Measurements from ENCODE around the gene OR9I1.

Gene OR9I1, protein sequence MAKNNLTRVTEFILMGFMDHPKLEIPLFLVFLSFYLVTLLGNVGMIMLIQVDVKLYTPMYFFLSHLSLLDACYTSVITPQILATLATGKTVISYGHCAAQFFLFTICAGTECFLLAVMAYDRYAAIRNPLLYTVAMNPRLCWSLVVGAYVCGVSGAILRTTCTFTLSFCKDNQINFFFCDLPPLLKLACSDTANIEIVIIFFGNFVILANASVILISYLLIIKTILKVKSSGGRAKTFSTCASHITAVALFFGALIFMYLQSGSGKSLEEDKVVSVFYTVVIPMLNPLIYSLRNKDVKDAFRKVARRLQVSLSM

DNA sequence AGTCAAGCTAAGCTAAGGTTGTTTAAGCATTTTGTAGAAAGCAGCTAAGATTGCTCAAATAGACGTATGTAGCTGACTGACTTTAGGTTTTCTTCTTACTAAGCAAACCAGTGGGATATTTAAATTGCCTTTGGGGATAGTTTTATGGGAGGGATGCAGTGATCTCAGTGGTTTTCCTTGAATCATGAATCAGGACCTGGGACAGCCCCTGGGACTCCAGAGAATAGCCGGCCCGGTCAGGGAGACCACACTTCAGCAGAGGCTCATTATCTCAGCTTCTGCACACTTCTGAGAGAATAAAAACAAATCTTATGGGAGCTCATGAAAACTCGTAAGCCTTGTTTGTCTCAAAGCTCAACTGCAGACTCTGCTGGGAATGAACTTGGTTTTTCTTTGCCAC, at the start of gene OR9I1:
TSS of gene OR9I1 (minus strand) at position 62 of the 400 bp plus-strand sequence. CDS start 6,086 bp downstream, outside the sequence.
- DNase-seq = no peak

DNA sequence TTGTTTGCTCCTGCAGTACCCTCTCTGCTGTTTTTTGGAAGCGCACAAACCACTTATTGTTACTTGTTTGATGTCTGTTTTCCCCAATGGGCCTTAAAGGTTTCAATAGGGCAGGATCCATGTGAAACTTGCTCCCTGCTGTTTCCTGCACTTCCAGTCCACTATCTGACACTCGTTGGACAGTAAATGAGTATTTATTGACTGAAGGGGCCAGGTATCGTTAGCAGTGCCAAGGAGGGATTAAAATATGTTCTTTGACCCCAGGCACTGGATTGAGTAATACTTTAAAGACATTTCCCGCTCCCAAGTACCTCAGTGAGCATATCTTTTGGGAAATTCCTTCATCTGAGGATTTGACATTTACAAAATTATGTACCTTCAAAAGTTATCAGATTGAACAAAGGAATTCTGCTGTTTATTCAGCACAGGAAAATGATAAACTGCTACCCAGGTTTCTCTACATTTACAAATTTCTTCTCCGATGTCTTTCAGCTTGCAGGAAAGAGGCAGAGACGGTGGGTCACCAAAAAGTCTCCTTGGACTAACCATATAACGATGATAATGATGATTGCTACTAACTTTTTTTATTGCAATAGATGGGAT, 40.3 kb upstream of the OR9I1 start:
- DNase-seq = no peak

DNA sequence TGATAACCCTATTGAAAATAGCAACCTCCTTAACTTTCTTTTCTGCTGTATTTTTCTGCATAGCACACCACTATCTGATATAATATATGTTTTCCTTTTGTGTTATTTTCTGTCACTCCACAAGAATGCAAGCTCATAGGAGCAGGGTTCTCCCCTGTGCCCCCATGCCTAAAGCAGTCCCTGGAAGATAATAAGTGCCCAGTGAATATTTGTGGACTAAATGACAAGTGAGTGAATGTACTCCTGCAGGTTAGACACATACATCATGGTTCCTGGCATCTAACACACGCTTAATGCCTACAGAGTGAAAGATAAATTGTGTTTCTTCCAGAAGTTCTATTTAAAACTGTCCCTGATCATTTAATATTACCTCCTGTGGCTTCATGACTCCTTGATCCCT, 39.7 kb upstream of the OR9I1 start:
- no peak for DNase-seq

DNA sequence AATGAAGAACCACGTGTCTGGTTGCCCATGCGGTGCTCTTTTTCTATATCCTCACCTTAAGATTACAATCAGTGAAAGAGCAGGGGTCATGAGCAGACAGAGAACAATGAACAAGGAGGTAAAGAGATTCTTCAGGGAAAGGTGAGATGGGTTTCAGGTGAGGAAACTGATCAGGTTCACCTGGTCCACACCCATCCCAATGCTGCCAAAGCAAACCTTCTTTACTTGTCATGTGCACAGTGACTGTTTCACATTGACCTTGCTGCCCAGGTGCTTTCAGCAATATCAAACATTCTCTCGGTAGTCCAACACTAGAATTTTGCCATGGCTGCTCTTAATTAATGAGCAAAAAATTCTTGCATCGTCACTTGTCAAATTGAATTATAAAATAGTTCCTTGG, 39.1 kb upstream of the OR9I1 start:
- no peak for DNase-seq

DNA sequence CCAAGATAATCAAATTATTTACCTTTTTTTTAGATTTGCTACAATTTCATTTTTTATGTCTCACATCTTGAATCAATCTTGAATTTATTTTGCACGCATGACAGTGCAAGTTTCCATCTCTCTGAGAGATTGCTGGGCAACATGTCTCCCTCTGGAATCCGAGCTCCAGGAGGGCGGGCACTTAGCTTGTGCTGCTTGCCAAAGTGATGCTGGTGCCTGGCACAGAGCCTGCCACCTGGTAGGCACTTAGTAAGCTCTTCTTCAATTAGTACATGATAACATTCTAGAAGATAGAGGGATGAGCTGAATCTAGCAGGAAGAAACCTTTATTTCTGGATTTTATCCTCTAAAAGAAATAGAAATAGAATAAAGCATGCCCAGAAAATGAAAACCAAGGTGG, 27.5 kb upstream of the OR9I1 start:
- no peak for DNase-seq

DNA sequence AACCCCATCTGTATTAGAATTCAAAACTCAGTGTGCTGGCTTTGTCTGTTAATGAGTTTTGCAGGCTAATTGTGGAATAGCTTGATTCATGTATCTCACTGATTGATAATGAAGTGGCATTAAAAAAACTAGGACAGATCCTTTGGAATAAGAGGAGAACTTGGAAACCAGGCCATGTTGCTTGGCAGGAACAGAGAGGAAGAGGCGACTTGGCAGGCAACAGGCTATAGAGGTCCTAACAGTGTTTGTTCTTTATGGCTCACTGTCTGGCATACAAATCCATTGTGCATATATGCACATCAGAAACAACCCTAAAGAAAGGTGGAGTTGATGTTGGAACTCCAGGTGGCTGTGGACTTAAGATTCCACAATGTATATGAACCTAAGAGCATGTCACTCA, 17.4 kb upstream of the OR9I1 start:
- DNase-seq = no peak

DNA sequence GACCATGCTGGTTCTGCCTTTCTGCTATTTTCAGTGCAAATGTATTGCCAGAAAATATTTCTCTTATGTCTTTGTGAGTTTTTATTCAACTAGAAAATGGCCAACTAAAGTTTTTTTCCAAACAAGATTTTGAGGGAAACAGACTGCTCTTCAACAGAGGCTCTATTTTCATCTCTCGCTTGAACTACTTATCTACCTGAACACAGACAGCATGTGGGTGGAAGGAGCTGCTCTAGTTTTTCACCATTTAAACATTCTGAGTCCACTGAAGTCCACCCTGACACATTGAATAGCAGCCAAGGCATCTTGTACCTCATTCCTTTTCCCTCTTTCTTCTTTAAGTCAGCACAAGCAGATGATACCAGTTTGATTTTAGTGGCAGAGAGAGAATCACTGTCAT, 9.8 kb upstream of the OR9I1 start:
- no peak for DNase-seq

DNA sequence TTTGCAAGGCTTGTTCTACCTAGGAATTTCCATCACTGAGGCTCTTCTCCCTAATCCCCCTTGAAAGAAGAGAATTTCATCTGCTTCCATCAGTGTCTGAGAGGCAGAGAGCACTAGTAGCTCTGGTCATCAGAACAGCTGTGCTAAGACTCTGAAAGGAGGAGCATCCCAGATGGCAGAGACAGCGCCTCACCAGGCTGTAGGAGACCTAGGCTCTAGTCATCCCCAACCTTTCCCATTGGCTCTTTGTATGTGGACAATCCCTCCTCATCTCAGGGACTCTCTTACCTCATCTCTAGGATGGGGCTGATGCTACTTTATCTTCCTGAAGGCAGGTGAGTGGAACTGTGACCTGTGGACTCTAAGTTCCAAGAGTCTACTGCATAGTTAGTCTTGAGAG, 8.8 kb upstream of the OR9I1 start:
- no peak for DNase-seq

DNA sequence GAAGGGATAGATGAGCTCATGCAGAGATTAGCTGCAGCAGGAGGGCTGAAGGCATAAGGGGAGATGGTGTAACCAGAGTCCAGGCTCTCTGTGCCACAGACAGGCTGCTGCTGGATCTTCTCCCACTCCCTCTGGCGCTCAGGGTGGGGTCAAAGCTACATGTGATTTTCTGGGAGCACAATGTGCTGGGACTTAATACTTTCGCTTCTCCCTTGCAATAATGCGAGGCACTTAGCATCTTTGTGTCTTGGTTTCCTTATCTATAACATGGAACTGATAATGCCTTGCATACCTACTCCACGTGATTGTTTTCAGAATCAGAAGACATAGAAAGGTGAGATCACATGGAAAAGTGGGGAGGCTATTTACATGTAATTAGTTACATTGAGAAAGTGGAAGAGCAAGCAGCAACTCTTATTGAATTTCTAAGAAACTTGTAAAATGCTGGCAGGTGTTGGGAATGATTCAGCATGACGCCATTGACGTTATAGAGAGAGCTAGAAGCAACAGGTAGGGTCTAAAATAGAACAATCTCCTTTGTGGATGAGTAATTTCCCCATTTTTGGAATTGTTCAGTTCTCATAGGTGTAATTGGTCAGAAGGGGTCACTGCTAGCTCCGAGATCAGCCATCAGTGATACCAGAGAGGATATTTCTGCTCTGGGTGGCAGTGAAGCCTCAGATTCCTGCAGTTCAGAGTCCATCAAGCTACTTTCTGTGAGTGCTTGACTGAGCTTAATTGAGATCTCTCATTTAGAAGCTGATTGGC, 8.2 kb upstream of the OR9I1 start:
- no peak for DNase-seq

DNA sequence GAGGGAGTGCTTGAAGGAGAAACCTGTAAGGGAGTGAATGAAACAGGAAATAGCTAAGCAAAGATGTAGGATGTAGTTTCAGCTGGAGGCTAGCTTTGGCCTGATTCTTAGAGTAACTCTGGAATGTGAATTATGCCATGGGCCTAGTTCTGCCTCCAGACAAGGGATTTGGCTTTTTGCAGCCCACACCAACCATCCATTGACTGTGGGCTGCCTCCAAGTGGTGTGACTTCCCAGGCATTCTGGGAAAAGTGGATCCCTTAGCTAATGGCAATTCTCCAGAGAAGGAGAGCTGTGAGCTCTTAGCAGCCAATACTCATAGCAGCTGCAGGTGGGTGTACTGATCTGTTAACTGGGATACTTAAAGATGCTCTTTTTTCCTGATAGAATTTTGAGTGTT, 2.0 kb upstream of the OR9I1 start:
- no peak for DNase-seq

DNA sequence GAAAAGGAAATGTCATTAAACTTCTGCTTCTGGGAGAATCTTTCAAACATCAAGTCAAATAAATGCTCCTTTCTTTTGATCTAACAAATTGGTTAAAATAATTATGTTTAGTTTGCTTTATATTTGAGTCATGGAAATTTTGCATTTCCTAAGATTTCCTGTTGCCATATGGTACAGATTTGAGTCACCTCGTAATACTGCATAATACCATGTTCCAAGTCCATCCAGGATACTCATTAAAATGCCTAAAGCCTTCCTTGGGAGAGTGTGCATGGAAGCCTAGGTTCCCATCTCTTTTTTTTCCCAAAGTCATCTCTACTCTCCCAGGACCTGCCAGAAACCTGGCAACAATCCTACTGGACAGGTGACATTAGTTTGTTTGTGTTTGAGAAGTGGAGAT, 4.2 kb downstream of the OR9I1 start:
- DNase-seq = no peak

DNA sequence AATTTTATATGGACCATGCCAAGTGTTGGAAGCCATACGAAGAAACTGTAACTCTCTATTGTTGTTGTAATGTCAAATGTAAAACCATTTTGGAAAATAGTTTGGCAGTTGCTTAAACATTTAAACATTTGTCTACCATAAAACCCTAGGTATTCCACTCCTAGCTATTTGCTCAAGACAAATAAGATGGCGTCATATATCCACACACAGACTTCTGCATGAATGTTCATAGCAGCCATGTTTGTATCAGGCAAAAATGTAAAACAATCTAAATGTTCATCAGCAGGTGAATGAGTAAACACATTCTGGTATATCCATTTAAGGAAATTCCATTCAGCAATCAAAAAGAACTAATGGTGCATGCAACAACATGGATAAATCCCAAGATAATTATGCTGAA, 27.9 kb downstream of the OR9I1 start:
- no peak for DNase-seq

DNA sequence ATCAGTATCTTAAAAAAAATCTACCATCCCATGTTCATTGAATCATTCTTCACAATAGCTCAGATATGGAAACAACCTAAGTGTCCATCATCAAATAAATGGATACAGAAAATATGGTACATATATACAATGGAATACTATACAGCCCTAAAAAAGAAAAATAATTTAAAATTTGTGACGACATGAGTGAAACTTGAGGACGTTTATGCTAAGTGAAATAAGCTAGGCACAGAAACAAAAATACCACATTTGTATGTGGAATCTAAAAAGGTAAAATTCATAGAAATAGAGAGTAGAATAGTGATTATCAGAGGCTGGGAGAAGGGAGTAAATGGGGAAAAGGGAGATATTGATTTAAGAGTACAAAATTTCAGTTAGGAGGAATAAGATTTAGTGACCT, 38.8 kb downstream of the OR9I1 start:
- DNase-seq = no peak

DNA sequence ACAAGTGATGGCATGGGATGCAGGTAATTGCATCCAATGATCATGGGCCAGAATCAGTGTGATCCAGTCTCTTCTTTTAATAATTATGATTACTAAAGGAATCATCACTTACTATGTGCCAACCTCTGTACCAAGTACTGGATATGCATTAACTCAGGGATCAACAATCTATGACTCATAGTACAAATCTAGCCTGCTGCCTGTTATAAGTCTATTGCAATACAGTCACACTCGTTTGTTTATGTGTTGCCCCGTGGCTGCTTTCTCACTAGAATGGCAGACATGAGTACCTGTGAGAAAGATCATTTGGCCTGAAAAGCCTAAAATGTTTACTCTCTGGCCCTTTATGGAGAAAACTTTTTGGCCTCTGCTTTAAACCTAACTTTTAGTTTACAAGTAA, 49.5 kb downstream of the OR9I1 start:
- DNase-seq = no peak

DNA sequence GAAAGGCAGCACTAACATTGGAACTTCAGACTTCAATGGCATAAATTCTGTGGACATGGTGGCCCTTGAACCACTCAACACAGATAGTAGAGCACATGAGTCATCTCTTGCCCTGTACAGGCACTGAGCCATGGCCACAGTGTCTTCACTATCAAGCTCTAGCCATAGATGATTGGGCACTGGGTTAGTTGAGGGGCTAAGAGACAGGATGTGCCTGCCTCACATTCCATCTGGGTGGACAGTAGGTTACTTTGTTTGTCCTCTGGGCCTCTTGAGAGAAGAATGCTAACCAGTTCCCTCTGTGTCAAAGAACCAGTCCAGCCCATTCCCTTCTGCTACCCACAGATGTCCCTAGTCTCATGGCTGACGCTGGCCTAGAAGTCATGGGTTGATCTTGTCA, 54.7 kb downstream of the OR9I1 start:
- DNase-seq = no peak

DNA sequence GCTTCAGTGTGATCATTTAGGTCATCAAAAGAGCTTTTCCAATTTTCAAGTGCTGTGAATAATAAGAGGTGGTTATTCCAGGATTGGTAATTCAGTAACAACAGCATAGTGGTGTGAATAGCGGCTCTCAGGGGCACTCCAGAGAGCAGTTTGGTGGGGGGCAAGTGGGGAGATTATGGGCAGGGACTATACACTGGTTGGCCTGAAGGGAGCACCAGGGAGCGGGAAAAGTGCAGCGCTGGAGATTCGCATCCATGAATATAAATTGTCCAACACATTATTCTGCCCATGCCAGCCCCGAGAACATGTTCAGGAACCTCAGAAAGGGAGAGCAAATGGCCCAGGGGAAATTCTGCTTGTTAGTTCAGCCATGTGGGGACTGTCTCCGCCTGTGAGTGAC, 56.7 kb downstream of the OR9I1 start:
- no peak for DNase-seq

DNA sequence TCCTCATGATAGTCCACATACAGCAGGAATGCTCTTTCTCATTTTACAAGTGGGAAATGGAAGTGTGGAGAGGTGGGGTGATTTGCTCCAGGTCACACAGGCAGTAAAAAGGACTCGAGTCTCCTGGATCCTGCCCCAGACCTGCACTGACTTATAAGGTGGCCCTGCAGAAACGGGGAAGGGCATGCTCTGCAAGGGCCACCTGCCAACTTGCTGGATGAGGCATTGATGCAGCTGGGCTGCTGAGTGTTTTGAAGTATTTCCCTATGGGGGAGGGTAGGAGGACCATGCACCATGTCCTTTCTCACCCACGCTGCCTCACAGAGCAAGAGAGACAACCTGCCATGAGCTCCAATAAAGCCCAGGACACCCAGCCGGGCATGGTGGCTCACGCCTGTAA, 57.6 kb downstream of the OR9I1 start:
- DNase-seq = no peak
